ENCODE data around the gene PGAM5.
A peak's percentile ranks its signal among the peaks of the same experiment; 100 is the strongest.
"Not testable (repeated sequence)": the region's sequence is repeated elsewhere in the genome, so short reads cannot be mapped to it uniquely, and the experiment has no call there.

PGAM5 gene

GRCh38 chr12:132690112-132690511 lies 20.5 kb upstream of the PGAM5 start:
- no peak for DNase-seq

GRCh38 chr12:132692030-132692429 lies 18.6 kb upstream of the PGAM5 start:
- DNase-seq, result not testable (repeated sequence)

- DNase-seq, result not testable (repeated sequence)
Observed at GRCh38 chr12:132694888-132695287, 15.8 kb upstream of the PGAM5 start.

- no peak for DNase-seq
Observed at GRCh38 chr12:132695431-132695830, 15.2 kb upstream of the PGAM5 start.

GRCh38 chr12:132698341-132698740 lies 12.3 kb upstream of the PGAM5 start:
- no peak for DNase-seq

- no peak for DNase-seq
Observed at GRCh38 chr12:132700212-132700822, 10.3 kb upstream of the PGAM5 start.

- no peak for DNase-seq
Observed at GRCh38 chr12:132702640-132703039, 8.0 kb upstream of the PGAM5 start.

GRCh38 chr12:132703641-132704040 lies 7.0 kb upstream of the PGAM5 start:
- no peak for DNase-seq

- no peak for DNase-seq
Observed at GRCh38 chr12:132707241-132707640, 3.4 kb upstream of the PGAM5 start.

- no peak for DNase-seq
Observed at GRCh38 chr12:132708150-132708549, 2.5 kb upstream of the PGAM5 start.

- DNase-seq, result no peak
Observed at GRCh38 chr12:132710043-132710404, 618 bp upstream of the PGAM5 start.

GRCh38 chr12:132711080-132711843 lies 620 bp downstream of the PGAM5 start:
- peak; percentile 57 for DNase-seq

- DNase-seq, result no peak
Observed at GRCh38 chr12:132713123-132713522, 2.5 kb downstream of the PGAM5 start.

GRCh38 chr12:132715874-132716273 lies 5.2 kb downstream of the PGAM5 start:
- no peak for DNase-seq

GRCh38 chr12:132716356-132716755 lies 5.7 kb downstream of the PGAM5 start:
- DNase-seq, result no peak

GRCh38 chr12:132717011-132717410 lies 6.4 kb downstream of the PGAM5 start:
- DNase-seq, result no peak

GRCh38 chr12:132717531-132718387 lies 7.1 kb downstream of the PGAM5 start:
- peak; percentile 21 for DNase-seq

GRCh38 chr12:132718644-132719043 lies 8.0 kb downstream of the PGAM5 start:
- DNase-seq, result no peak

GRCh38 chr12:132719141-132719953 lies 8.7 kb downstream of the PGAM5 start:
- no peak for DNase-seq

- DNase-seq, result no peak
Observed at GRCh38 chr12:132719954-132720324, 9.3 kb downstream of the PGAM5 start.

- no peak for DNase-seq
Observed at GRCh38 chr12:132720606-132721345, 10.1 kb downstream of the PGAM5 start.

All from hematopoietic multipotent progenitor cell treated with erythropoietin and hydrocortisone succinate and interleukin-3 and kit ligand, for 6 days (in vitro differentiated cells).